Left hindlimb (tissue), 1 donor: ENCODE results near the gene XKR8.

Source experiments
- DNase-seq: peaks from one replicate; pipeline ENCODE4 v3.0.0-alpha.2; 2018

The XKR8 gene

GRCh38 chr1:27957655-27958054 is 2.1 kb upstream of the XKR8 start:
- DNase-seq, result no peak

GRCh38 chr1:27958513-27958912 is 1.3 kb upstream of the XKR8 start:
- no peak for DNase-seq

GRCh38 chr1:27960762-27961645 is 1.2 kb downstream of the XKR8 start:
- DNase-seq, result no peak

- DNase-seq, result no peak
Observed at GRCh38 chr1:27961646-27962221, 2.0 kb downstream of the XKR8 start.

- no peak for DNase-seq
Observed at GRCh38 chr1:27963393-27963792, 3.6 kb downstream of the XKR8 start.

- no peak for DNase-seq
Observed at GRCh38 chr1:27966402-27967105, 6.8 kb downstream of the XKR8 start.

GRCh38 chr1:27967106-27967883 is 7.5 kb downstream of the XKR8 start:
- no peak for DNase-seq

- no peak for DNase-seq
Observed at GRCh38 chr1:27967884-27968466, 8.2 kb downstream of the XKR8 start.

GRCh38 chr1:27968692-27969091 is 8.9 kb downstream of the XKR8 start:
- no peak for DNase-seq

- no peak for DNase-seq
Observed at GRCh38 chr1:27970401-27970800, 10.6 kb downstream of the XKR8 start.

GRCh38 chr1:27971674-27972073 is 11.9 kb downstream of the XKR8 start:
- no peak for DNase-seq

- DNase-seq, result no peak
Observed at GRCh38 chr1:27972141-27972540, 12.4 kb downstream of the XKR8 start.

GRCh38 chr1:27973771-27974416 is 14.1 kb downstream of the XKR8 start:
- DNase-seq, result no peak

- no peak for DNase-seq
Observed at GRCh38 chr1:27974417-27974781, 14.6 kb downstream of the XKR8 start.

- DNase-seq, result no peak
Observed at GRCh38 chr1:27979151-27979858, 19.5 kb downstream of the XKR8 start.

- no peak for DNase-seq
Observed at GRCh38 chr1:27979859-27980201, 20.1 kb downstream of the XKR8 start.

- DNase-seq, result no peak
Observed at GRCh38 chr1:27980216-27980845, 20.6 kb downstream of the XKR8 start.

GRCh38 chr1:27981145-27981544 is 21.4 kb downstream of the XKR8 start:
- DNase-seq, result peak; percentile 48

GRCh38 chr1:27990920-27991537 is 31.3 kb downstream of the XKR8 start:
- DNase-seq, result no peak

- no peak for DNase-seq
Observed at GRCh38 chr1:27992276-27992675, 32.5 kb downstream of the XKR8 start.

GRCh38 chr1:27993241-27993640 is 33.5 kb downstream of the XKR8 start:
- no peak for DNase-seq
